HL-60 (cell line): ENCODE measurements around the gene KCNJ14.
A peak's percentile ranks its signal among the peaks of the same experiment; 100 is the strongest.
"Not testable (repeated sequence)": the region's sequence is repeated elsewhere in the genome, so short reads cannot be mapped to it uniquely, and the experiment has no call there.

Experiments
- DNase-seq, 2 experiments: peaks; one replicate each; pipeline ENCODE4 v3.0.0-alpha.2; 2010 to 2020; ENCODE audit warnings: low read depth in 1 of 2, low spot score in 1 of 2
- H3K27ac ChIP-seq: fragments of 250-450 bp; sonication (Bioruptor Pico); replicated peaks from 2 replicates; pipeline ENCODE4 v1.5.1; 2020; ENCODE audit warnings: mild to moderate bottlenecking, moderate library complexity
- H3K27me3 ChIP-seq: fragments of 250-450 bp; sonication (Bioruptor Pico); 2 replicates; pipeline ENCODE4 v1.5.1; 2021; ENCODE audit warnings: mild to moderate bottlenecking, moderate library complexity; ENCODE audit not compliant: insufficient read depth, poor library complexity, severe bottlenecking
- H3K4me3 ChIP-seq: replicated peaks from 2 replicates; pipeline ENCODE4 v1.5.1; 2011; ENCODE audit warnings: mild to moderate bottlenecking, control low read depth, low read length; ENCODE audit not compliant: insufficient read depth
- CTCF ChIP-seq: IDR thresholded peaks from one replicate; pipeline ENCODE4 v1.5.1; 2011; ENCODE audit warnings: low read length, control low read depth, inconsistent platforms; ENCODE audit not compliant: insufficient read depth
- GABPA ChIP-seq: IDR thresholded peaks from 2 replicates; pipeline ENCODE4 v1.6.1; 2012; ENCODE audit warnings: low read depth
- POLR2AphosphoS5 ChIP-seq: IDR thresholded peaks from 2 replicates; pipeline ENCODE4 v1.6.1; 2012; ENCODE audit warnings: low read depth
- REST ChIP-seq: IDR thresholded peaks from 2 replicates; pipeline ENCODE4 v1.6.1; 2012; ENCODE audit warnings: low read depth; ENCODE audit not compliant: insufficient replicate concordance
- SPI1 ChIP-seq: IDR thresholded peaks from 2 replicates; pipeline ENCODE4 v1.6.1; 2012; ENCODE audit warnings: low read depth, mild to moderate bottlenecking, borderline replicate concordance

Gene KCNJ14

GRCh38 chr19:48487948-48488347, 32.6 kb downstream of the KCNJ14 start:
- Histone ChIP-seq H3K27me3 (peaks cover 23% of the 10 kb centered on the region), H3K27ac (no peak overlapping the region), H3K4me3 (no peak overlapping the region)
- DNase-seq: no peak
- TF ChIP-seq REST (no peak), CTCF (no peak), SPI1 (no peak), GABPA (no peak), POLR2AphosphoS5 (no peak)

- H3K4me3 ChIP-seq, H3K27ac ChIP-seq, DNase-seq: not testable (repeated sequence)
- peaks cover 24% of the 10 kb centered on the region for H3K27me3 ChIP-seq
These were observed 33.1 kb downstream of the KCNJ14 start for GRCh38 chr19:48488478-48488877.

GRCh38 chr19:48489608-48490216, 34.3 kb downstream of the KCNJ14 start:
- Histone ChIP-seq H3K27ac (no peak overlapping the region), H3K27me3 (peaks cover 34% of the 10 kb centered on the region), H3K4me3 (no peak overlapping the region)
- TF ChIP-seq CTCF: peak; percentile 89
- TF ChIP-seq SPI1: no peak
- DNase-seq: peak in 1 of 2 experiments; percentile 69

- Histone ChIP-seq H3K4me3 (no peak overlapping the region), H3K27ac (no peak overlapping the region)
These were observed 35.8 kb downstream of the KCNJ14 start for GRCh38 chr19:48490981-48491792.

More at GRCh38 chr19:48490981-48491792, 35.8 kb downstream of the KCNJ14 start:
- H3K27me3 ChIP-seq: peaks cover 42% of the 10 kb centered on the region
- DNase-seq: no peak
- no peak for TF ChIP-seq POLR2AphosphoS5
- TF ChIP-seq SPI1: no peak
- no peak for TF ChIP-seq CTCF
- TF ChIP-seq REST: no peak
- no peak for TF ChIP-seq GABPA
